G401 (cell line): Measurements from ENCODE around the gene HERC3. TPM values are rescaled to one million over a fixed set of nuclear protein-coding genes. Genes with fewer than 3 reads are reported as not detected.

ENCODE experiments used
- DNase-seq: peaks from one replicate; pipeline ENCODE4 v3.0.0-alpha.2; 2015; ENCODE audit warnings: low spot score
- in situ Hi-C: cut with HindIII; loops from 2 replicates; pipeline ENCODE4 v1.10.0; 2016; ENCODE audit warnings: low sequenced_read_pairs, mixed read lengths
- total RNA-seq: library from RNA; depleted of rRNA; stranded (reverse); fragments of >200 nt; shearing (Covaris generic); gene quantifications from 2 replicates; pipeline ENCODE4 v1.2.3, GENCODE V29; 2014

Gene HERC3
- total RNA-seq, 1 experiment from 2014 or later, result 0.78 TPM

- DNase-seq, result no peak
- in situ Hi-C loops, result no loop called here
Observed at GRCh38 chr4:88649716-88650115, 57.4 kb downstream of the HERC3 start.

GRCh38 chr4:88653371-88653946, 61.2 kb downstream of the HERC3 start:
- in situ Hi-C loops, result no loop called here
- no peak for DNase-seq

- in situ Hi-C loops, result no loop called here
- DNase-seq, result no peak
Observed at GRCh38 chr4:88655226-88655625, 62.9 kb downstream of the HERC3 start.

DNA sequence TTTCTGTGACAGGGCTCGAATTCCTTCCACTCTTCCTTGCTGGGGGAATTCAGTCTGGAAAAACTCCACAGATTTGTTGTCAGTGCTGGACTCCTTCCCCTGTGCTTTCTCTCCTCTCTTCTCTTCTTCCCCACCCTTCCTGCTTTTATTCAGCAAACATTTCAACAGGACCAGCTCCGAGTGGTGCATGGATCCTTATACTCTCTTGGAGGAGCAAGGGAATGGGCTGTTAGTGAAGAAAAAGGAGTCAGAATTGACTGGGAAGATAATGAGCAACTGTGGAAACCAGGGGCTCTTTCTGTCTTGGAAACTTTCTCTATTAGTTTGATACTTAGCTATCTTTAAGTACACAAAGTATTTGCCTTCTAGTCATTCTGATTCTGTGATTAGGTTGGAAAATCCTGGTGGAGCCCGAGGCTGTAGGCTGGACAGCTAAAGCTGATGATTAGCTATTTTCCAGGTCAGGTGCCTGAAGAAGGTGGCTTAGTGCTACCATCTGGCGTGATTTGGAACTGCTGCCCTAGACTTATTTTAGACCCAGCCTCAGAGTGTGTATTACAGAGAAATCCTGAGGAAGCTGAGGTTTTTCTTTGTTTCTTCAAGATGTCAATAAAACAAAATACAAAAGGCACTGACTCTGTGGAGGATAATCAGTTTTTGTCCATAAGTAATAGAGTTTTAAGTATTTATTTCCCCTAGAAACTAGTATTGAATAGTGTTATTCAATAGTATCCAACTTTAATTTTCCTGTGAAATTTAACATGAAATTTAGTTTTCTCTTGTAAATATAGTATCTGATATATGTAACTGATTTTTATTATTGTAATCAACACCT, 67.0 kb downstream of the HERC3 start:
- peak; percentile 93 for DNase-seq
- in situ Hi-C loops, result no loop called here

- in situ Hi-C loops, result no loop called here
- DNase-seq, result no peak
Observed at GRCh38 chr4:88659890-88660208, 67.6 kb downstream of the HERC3 start.

DNA sequence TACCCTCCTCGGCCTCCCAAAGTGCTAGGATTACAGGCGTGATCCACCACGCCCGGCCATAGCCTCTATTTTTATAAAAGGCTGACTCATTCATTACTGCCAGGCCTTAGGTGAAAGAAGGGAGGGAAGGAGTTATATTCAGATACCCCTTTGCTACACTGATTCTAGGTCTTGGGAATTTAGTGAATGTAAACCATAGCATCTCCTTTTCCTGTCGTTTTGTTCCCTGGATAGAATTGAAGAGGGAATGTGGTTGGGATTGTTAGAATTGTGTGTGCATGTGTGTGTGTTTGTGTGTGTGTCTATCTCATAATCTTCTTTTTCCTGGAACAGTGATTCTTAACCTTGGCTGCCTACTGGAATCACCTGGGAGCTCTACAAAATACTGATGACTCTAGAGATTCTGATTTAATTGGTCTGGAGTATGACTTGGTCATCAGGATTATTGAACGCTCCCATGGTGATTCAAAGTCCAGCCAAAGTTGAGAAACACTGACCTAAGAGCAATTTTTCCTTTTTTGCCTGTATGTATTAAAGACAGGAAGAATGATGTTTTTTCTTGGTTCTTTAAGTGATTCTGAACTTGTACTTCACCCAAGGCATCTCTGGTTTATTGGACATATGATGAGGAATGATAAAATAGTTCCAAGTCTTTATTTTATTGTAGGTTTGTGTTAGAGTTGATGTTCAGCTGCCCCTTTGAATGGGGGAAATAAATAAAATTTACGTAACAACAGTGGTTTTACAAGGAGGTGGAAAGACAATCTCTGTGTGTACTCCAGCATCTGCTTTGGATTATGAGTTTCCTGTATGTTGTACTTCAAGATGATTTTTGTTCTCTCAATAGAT, 68.4 kb downstream of the HERC3 start:
- in situ Hi-C loops, result no loop called here
- DNase-seq, result no peak

- in situ Hi-C loops, result no loop called here
Observed at GRCh38 chr4:88661739-88662138, 69.5 kb downstream of the HERC3 start.

GRCh38 chr4:88672987-88673386, 80.7 kb downstream of the HERC3 start:
- DNase-seq, result peak; percentile 57
- in situ Hi-C loops, result no loop called here

More at GRCh38 chr4:88661739-88662138, 69.5 kb downstream of the HERC3 start:
- DNase-seq, result no peak

GRCh38 chr4:88673886-88674285, 81.6 kb downstream of the HERC3 start:
- in situ Hi-C loops, result no loop called here
- no peak for DNase-seq

DNA sequence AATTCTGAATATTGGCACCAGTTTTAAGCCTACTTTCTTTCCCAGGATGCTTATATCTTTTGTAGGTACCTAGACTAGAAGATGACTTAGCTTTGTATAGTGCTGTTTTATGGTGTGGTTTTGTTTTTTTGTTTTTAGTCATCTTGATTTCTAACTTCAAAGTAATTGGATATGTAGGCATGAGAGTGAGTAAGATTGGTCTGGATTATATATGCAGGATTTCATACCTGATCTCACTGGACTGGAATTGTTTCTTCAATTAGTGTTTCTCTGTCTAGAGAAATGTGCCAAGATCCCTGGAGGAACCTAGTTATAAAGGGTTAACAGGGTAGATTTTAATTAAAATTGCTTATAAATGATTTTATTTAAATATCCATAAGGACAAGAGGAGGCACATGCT, 82.3 kb downstream of the HERC3 start:
- in situ Hi-C loops, result no loop called here
- DNase-seq, result no peak

DNA sequence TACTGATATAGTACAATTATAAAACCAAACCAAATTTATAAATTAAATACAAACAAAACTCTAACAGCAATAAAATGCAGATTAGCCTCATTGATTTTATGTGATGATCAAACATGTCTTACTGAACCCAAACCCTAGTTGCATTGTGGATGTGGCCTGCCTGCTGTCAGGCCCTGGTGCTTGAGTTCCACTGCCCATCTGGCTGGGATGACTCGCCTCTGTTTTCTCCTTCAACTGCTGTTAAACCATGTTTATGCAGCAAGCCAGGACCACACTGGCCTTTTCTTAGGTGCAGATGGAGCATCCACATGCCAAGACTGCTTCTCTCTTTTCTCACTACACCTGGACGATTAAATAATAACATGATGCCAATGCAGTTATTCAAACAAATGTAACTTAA, 82.7 kb downstream of the HERC3 start:
- peak; percentile 44 for DNase-seq
- in situ Hi-C loops, result no loop called here

GRCh38 chr4:88675543-88675942, 83.3 kb downstream of the HERC3 start:
- in situ Hi-C loops, result no loop called here
- no peak for DNase-seq

DNA sequence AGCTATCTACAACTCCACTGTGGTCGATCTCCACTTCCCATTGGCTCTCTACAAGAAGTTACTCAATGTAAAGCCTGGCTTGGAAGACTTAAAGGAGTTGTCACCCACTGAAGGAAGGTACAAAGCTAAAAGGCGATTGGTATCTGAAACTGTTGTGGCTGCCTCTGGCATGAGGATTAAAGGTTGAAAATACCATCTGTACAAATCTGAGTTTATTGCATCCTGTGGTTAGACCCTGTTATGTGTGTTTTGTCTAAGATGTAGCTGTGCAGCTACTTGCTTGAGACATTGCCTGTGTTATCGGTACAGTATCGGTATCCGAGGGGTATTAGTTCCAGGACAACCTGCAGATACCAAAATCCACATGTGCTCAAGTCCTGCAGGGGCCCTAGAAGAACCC, 88.9 kb downstream of the HERC3 start:
- in situ Hi-C loops, result no loop called here
- no peak for DNase-seq

DNA sequence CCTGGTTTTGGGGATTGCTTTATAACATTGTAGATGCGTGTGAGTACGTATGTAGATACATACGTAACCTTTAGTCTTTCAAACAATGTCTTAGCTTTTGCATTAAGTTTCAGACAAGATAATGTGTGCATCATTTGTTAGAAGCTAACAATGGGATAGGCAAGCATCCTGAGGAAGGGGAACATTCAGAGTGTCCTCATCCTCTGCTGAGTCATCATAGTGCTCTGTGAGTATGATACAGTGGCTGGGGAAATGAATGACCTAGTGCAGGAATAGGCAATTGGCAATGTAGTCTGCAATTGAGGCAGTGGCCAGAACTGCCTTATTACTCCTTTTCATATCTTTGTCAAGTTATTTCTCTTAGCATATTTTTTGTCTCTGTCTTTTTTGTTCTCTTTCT, 98.1 kb downstream of the HERC3 start:
- DNase-seq, result no peak
- in situ Hi-C loops, result no loop called here

GRCh38 chr4:88693792-88694191, 101.5 kb downstream of the HERC3 start:
- in situ Hi-C loops, result no loop called here
- peak; percentile 60 for DNase-seq

- peak; percentile 52 for DNase-seq
- in situ Hi-C loops, result no loop called here
Observed at GRCh38 chr4:88696630-88697029, 104.3 kb downstream of the HERC3 start.

GRCh38 chr4:88697141-88697540, 104.9 kb downstream of the HERC3 start:
- in situ Hi-C loops, result no loop called here
- peak; percentile 69 for DNase-seq

- DNase-seq, result peak; percentile 81
- in situ Hi-C loops, result no loop called here
Observed at GRCh38 chr4:88697588-88698329, 105.5 kb downstream of the HERC3 start, which contains the start of gene NAP1L5. Gene NAP1L5 (minus strand): TSS chr4:88697829. CDS start chr4:88697754, 75 bp downstream.

- in situ Hi-C loops, result no loop called here
- DNase-seq, result no peak
Observed at GRCh38 chr4:88698519-88698918, 106.2 kb downstream of the HERC3 start.
